Suprapubic skin (tissue), 4 donors: Measurements from ENCODE around the gene CALHM2. TPM values are rescaled to one million over a fixed set of nuclear protein-coding genes. Genes with fewer than 3 reads are reported as not detected.

Experiments
- DNase-seq, 2 donors: peaks; one replicate each; pipeline ENCODE4 v3.0.0-alpha.2; 2019; ENCODE audit warnings: low spot score in 2 of 2
- H3K27ac ChIP-seq: fragments of 200-600 bp; sonication (generic); one replicate; pipeline ENCODE4 v1.5.1; 2019
- H3K27me3 ChIP-seq: fragments of 200-600 bp; sonication (generic); one replicate; pipeline ENCODE4 v1.5.1; 2019
- H3K36me3 ChIP-seq: fragments of 200-600 bp; sonication (generic); one replicate; pipeline ENCODE4 v1.5.1; 2019
- H3K4me1 ChIP-seq: fragments of 200-600 bp; sonication (generic); one replicate; pipeline ENCODE4 v1.5.1; 2019
- H3K4me3 ChIP-seq: fragments of 200-600 bp; sonication (generic); one replicate; pipeline ENCODE4 v1.5.1; 2019; ENCODE audit warnings: mild to moderate bottlenecking
- H3K9me3 ChIP-seq: fragments of 200-600 bp; sonication (generic); one replicate; pipeline ENCODE4 v1.5.1; 2019
- EP300 ChIP-seq: sonication (generic); formaldehyde crosslinking; IDR thresholded peaks from one replicate; pipeline ENCODE4 v1.6.1; 2017; ENCODE audit warnings: antibody characterized with exemption
- POLR2A ChIP-seq, 2 donors: fragments of 450-650 bp; IDR thresholded peaks; one replicate each; pipeline ENCODE4 v1.6.1; 2017; ENCODE audit warnings: antibody characterized with exemption in 2 of 2, mild to moderate bottlenecking in 2 of 2, moderate library complexity in 2 of 2
- POLR2AphosphoS5 ChIP-seq, 3 donors: sonication (generic); formaldehyde crosslinking; IDR thresholded peaks; one replicate each; pipeline ENCODE4 v1.6.1; 2017; ENCODE audit warnings: antibody characterized with exemption in 3 of 3
- WGBS: methylation state at CpG from one replicate; pipeline ENCODE4 v1.1.5; 2018; 5-methylcytosine and 5-hydroxymethylcytosine counted together
- total RNA-seq, 4 donors: library from RNA; depleted of rRNA; stranded (reverse); fragments of >200 nt; gene quantifications; one replicate each; pipeline ENCODE4 v1.1.0, GENCODE V29; 2016
- TF ChIP-seq, protein P1 (sequence below), 2 donors: fragments of 200-600 bp in 1 of 2; fragments of 450-650 bp in 1 of 2; sonication (generic) in 1 of 2; IDR thresholded peaks; one replicate each; pipeline ENCODE4 v1.5.1; 2016 to 2019; ENCODE audit warnings: antibody characterized with exemption in 2 of 2, mild to moderate bottlenecking in 1 of 2, moderate library complexity in 1 of 2

CALHM2 gene
- total RNA-seq, 4 donors from 2014 or later: 13.7 to 17.9 (median 16.3) TPM

GRCh38 chr10:103475437-103475836 is 23.3 kb upstream of the CALHM2 start:
- TF ChIP-seq EP300: no peak
- TF ChIP-seq POLR2A (IDR thresholded peaks at IDR 0.05): no peak
- Histone ChIP-seq H3K4me3 (no peak overlapping the region), H3K9me3 (no peaks in the 10 kb centered on the region), H3K27me3 (no peaks in the 10 kb centered on the region), H3K27ac (no peak overlapping the region), H3K36me3 (no peaks in the 10 kb centered on the region), H3K4me1 (peaks cover 14% of the 10 kb centered on the region)
- DNase-seq: no peak
- 80% methylated on average over 2 of the region's 4 CpGs for WGBS

- no peak for DNase-seq
- Histone ChIP-seq H3K27ac (no peak overlapping the region), H3K27me3 (no peaks in the 10 kb centered on the region), H3K4me1 (peaks cover 8% of the 10 kb centered on the region), H3K4me3 (no peak overlapping the region), H3K9me3 (no peaks in the 10 kb centered on the region), H3K36me3 (no peaks in the 10 kb centered on the region)
- WGBS: 92% methylated on average over 3 of the region's 3 CpGs
- no peak for TF ChIP-seq POLR2AphosphoS5 (IDR thresholded peaks at IDR 0.05)
- no peak for TF ChIP-seq POLR2A (IDR thresholded peaks at IDR 0.05)
- no peak for TF ChIP-seq EP300
- TF ChIP-seq, protein P1, sequence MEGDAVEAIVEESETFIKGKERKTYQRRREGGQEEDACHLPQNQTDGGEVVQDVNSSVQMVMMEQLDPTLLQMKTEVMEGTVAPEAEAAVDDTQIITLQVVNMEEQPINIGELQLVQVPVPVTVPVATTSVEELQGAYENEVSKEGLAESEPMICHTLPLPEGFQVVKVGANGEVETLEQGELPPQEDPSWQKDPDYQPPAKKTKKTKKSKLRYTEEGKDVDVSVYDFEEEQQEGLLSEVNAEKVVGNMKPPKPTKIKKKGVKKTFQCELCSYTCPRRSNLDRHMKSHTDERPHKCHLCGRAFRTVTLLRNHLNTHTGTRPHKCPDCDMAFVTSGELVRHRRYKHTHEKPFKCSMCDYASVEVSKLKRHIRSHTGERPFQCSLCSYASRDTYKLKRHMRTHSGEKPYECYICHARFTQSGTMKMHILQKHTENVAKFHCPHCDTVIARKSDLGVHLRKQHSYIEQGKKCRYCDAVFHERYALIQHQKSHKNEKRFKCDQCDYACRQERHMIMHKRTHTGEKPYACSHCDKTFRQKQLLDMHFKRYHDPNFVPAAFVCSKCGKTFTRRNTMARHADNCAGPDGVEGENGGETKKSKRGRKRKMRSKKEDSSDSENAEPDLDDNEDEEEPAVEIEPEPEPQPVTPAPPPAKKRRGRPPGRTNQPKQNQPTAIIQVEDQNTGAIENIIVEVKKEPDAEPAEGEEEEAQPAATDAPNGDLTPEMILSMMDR (IDR thresholded peaks at IDR 0.05): no peak
These were observed 21.9 kb upstream of the CALHM2 start for GRCh38 chr10:103474077-103474476.

DNA sequence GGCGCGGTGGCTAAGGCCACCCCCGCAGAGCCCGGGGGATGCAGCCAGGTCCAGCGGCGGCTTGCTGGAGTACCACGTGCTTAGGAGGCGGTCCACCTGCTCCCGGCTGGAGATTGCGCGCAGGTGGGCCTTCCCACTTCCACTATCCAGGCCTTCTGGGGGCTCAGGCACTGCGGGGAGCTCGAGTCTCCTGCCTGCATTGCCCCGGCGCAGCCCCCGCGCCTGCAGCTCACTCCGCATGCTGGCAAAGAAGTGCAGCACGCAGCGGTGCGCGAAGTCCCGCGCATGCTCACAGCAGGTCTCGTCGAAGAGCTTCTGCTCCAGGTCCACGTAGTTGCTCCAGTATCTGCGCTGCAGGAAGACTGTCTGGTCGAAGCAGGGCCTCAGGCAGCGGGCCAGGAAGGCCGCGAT is 21.1 kb upstream of the CALHM2 start:
- no peaks in the 10 kb centered on the region for H3K27me3 ChIP-seq
- 69% methylated on average over 17 of the region's 32 CpGs for WGBS
- no peak overlapping the region for H3K4me3 ChIP-seq
- peaks cover 8% of the 10 kb centered on the region for H3K4me1 ChIP-seq
- H3K9me3 ChIP-seq: no peaks in the 10 kb centered on the region
- no peak overlapping the region for H3K27ac ChIP-seq
- no peak for DNase-seq
- no peaks in the 10 kb centered on the region for H3K36me3 ChIP-seq
- TF ChIP-seq EP300: no peak
- no peak for TF ChIP-seq POLR2A (IDR thresholded peaks at IDR 0.05)
- no peak for TF ChIP-seq POLR2AphosphoS5 (IDR thresholded peaks at IDR 0.05)
- TF ChIP-seq, protein P1 (IDR thresholded peaks at IDR 0.05): no peak

DNA sequence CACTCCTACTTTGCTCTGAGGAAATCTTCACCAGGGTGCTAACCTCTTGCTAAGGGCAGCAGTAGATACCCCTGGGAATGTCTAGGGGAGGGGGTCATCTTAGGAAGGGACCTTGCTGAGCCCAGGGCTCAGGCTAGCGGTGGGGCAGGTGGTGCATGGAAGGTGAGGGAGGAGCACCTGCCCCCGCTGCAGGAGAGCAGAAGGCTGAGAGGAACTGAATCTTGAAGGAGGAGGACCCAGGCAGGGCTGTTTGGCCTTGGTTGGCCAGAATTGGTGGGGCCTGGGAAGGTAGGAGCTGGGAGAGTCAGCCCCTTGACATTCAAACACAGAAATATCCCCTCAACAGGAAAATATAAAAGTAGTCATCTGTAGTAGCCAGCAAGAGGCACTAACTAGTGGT is 19.8 kb upstream of the CALHM2 start:
- DNase-seq: no peak
- no peaks in the 10 kb centered on the region for H3K9me3 ChIP-seq
- H3K27me3 ChIP-seq: no peaks in the 10 kb centered on the region
- no peaks in the 10 kb centered on the region for H3K36me3 ChIP-seq
- peaks cover 8% of the 10 kb centered on the region for H3K4me1 ChIP-seq
- H3K4me3 ChIP-seq: no peak overlapping the region
- TF ChIP-seq EP300: no peak
- TF ChIP-seq POLR2AphosphoS5 (IDR thresholded peaks at IDR 0.05): no peak
- TF ChIP-seq, protein P1 (IDR thresholded peaks at IDR 0.05): no peak
- WGBS: 95% methylated on average over 2 of the region's 2 CpGs
- H3K27ac ChIP-seq: peak overlapping the region; percentile 64

- Histone ChIP-seq H3K9me3 (no peaks in the 10 kb centered on the region), H3K4me1 (peaks cover 8% of the 10 kb centered on the region), H3K27ac (peak overlapping the region; percentile 64), H3K36me3 (no peaks in the 10 kb centered on the region), H3K27me3 (no peaks in the 10 kb centered on the region), H3K4me3 (no peak overlapping the region)
- no peak for DNase-seq
- no peak for TF ChIP-seq POLR2A (IDR thresholded peaks at IDR 0.05)
- no peak for TF ChIP-seq EP300
- no peak for TF ChIP-seq POLR2AphosphoS5 (IDR thresholded peaks at IDR 0.05)
- TF ChIP-seq, protein P1 (IDR thresholded peaks at IDR 0.05): no peak
- WGBS: 64% methylated on average over 14 of the region's 14 CpGs
These were observed 18.8 kb upstream of the CALHM2 start for GRCh38 chr10:103470761-103471653.
